GM10266 (cell line): ENCODE measurements around the gene PAPSS2.

Experiments used
- DNase-seq: peaks from one replicate; pipeline ENCODE4 v3.0.0; 2012; ENCODE audit errors: extremely low spot score
- TF ChIP-seq, protein P1 (sequence below): IDR thresholded peaks from 2 replicates; pipeline ENCODE4 v1.5.1; 2012; ENCODE audit warnings: mild to moderate bottlenecking, low read depth; ENCODE audit not compliant: control insufficient read depth, insufficient read depth; ENCODE audit errors: missing control alignments

Gene PAPSS2

GRCh38 chr10:87632454-87632853 is 27.2 kb upstream of the PAPSS2 start:
- TF ChIP-seq, protein P1, sequence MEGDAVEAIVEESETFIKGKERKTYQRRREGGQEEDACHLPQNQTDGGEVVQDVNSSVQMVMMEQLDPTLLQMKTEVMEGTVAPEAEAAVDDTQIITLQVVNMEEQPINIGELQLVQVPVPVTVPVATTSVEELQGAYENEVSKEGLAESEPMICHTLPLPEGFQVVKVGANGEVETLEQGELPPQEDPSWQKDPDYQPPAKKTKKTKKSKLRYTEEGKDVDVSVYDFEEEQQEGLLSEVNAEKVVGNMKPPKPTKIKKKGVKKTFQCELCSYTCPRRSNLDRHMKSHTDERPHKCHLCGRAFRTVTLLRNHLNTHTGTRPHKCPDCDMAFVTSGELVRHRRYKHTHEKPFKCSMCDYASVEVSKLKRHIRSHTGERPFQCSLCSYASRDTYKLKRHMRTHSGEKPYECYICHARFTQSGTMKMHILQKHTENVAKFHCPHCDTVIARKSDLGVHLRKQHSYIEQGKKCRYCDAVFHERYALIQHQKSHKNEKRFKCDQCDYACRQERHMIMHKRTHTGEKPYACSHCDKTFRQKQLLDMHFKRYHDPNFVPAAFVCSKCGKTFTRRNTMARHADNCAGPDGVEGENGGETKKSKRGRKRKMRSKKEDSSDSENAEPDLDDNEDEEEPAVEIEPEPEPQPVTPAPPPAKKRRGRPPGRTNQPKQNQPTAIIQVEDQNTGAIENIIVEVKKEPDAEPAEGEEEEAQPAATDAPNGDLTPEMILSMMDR: no peak
- no peak for DNase-seq

DNA sequence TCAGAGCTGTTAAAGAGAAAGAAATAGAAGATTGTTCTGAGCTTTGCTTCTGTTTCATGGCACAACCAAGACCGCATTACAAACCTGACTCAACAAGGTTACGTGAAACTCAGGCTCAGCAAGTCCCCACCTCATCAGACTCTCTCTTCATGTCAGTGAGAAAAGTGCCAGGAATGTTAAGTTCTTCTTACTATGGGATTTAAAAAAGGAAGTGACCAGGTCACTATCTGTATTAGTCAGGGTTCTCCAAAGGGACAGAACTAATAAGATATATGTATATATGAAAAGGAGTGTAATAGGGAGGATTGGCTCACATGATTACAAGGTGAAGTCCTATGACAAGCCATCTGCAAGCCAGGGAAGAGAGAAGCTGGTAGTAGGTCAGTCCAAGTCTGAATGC is 25.4 kb upstream of the PAPSS2 start:
- TF ChIP-seq, protein P1: no peak
- DNase-seq: no peak

DNA sequence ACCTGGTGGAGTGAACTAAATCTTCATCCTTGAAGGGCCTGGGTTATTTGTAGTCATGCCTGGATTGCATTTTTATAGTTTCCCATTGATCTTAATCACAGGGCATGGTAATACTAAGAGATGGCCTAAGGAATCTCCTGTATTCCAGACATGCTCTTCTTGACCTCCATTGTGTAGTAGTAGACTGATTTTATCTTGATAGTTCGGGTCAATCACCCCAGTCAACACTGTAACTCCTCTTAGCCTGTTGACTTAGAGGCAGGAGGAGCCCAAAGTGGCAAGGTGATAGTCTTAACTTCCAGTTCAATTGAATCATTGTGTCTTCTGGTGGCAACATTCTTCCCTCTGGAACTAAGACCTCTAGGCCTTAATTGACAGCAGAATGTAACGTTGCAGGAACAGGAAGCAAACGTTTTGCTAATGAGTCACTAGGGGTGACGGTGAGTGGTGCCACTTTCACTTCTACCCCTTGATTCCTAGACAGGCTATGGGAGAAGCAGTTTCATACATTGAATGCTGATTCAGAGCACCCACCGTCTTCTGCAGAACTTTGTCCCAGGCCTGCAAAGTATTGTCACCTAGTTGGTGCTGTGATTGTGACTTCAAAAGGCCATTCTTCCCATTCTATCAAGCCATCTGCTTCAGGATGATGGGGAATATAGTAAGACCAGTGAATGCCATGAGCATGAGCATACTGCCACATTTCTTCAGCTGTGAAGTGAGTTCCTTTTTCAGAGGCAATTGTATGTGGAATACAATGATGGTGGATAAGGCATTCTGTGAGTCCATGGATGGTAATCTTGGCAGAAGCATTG is 24.0 kb upstream of the PAPSS2 start:
- TF ChIP-seq, protein P1: no peak
- no peak for DNase-seq

GRCh38 chr10:87636313-87636915 is 23.3 kb upstream of the PAPSS2 start:
- TF ChIP-seq, protein P1: no peak
- no peak for DNase-seq

DNA sequence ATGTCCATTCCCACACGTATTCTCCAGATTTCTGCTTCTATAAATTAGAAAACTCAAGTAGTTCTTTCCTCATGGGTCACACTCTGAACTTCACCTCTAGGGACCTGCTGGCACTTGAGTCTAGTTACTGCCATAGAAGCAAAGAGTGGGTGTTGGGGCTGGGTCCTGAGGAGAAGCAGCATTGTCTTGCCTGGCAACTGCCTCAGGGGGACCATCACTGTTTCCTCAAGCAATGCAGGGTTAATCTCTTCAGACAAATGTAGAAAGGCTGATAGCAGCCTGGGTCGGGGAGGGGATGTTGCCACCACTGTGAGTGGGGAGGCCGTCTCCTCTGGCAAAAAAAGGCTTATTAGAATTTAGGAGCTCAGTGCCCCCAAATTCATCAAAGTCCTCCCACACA is 20.2 kb upstream of the PAPSS2 start:
- TF ChIP-seq, protein P1: no peak
- no peak for DNase-seq

DNA sequence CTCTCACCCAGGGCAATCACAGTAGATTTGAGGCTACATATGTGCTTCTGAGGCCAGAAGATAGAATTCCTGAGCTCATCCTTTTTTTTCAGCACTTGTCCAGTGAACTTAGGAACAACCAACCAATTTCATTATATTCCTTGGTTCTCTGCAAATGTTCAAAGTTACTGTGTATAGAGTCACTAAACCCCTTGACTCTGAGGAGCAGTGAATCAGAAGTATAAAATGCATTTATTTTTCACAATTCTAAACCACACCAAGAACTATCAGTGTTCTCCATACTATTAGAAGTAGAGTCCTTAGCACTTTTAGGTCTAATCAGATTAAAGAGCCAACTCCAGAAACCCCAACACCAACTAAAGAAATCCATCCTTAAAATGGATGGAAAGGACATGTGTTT is 19.6 kb upstream of the PAPSS2 start:
- no peak for DNase-seq

More for the DNA sequence above, 19.6 kb upstream of the PAPSS2 start:
- TF ChIP-seq, protein P1: no peak
